HG02884 (cell line): Measurements from ENCODE around the gene EIF2AK2.

Experiments
- ATAC-seq: cut with Tn5 transposase; IDR thresholded peaks from one replicate; pipeline ENCODE4 v1.9.1; 2021; ENCODE audit warnings: mild to moderate bottlenecking, moderate library complexity; ENCODE audit not compliant: unreplicated experiment

Gene EIF2AK2

DNA sequence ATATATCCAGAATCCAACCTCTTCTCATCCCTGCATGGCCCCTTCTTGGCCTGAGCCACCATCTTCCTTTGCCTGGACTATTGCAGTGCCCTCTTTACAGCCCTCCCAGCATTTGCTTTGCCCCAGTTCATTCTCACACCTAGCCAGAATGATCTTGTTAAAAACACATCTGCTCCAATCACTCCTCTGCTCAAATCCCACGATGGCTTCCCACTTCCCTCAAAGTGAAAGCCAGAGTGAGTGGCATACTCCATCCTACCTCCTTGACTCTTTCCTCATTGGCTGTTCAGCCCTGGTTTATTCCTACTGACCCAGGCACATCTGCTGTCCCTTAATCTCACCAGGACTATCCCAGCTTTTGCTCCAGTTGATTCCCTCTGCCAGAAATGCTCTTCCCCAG is 17.0 kb upstream of the EIF2AK2 start:
- no peak for ATAC-seq

DNA sequence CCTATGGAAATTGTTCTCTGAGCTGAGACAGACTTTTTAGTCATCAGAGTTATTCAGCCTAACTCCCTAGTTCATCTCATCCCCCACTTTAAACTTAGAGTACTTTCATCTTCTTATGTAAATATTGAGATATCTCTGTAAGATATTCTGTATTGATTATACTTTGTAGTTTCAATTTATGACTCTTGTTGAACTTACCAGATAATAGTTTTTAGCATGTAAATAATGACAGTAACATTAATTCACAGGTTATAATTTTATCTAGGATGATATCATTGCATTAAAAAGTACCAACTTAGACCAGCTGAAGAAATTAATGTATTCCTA is 14.8 kb upstream of the EIF2AK2 start:
- no peak for ATAC-seq

DNA sequence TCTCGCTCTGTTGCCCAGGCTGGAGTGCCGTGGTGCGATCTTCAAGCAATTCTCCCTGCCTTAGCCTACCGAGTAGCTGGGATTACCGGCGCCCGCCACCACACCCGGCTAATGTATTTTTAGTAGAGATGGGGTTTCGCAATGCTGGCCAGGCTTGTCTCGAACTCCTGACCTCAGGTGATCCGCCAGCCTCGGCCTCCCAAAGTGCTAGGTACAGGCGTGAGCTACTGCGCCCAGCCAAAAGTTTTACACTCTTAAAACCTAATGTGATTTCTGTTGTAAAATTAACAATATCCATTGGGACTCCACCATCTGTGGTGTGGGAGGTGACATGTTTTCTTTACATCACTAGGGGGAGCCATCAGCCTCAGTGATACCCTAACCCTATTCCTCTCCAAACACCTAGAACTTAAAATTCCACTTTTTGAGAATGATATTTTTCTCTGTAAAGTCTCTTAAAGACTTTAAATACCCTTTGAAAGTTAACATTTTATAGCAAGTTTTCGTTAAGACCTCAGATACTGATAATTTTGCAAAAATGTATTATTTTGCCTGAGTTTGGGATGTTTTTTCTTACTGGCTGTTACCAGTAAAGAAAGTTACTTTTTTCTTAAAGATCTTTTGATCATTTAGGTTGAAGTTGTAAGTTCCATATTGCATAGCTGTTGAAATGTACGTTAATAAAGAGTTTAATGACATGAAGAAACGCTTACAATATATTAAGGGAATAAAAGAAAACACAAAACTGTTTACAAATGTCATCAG is 11.6 kb upstream of the EIF2AK2 start:
- ATAC-seq = no peak

DNA sequence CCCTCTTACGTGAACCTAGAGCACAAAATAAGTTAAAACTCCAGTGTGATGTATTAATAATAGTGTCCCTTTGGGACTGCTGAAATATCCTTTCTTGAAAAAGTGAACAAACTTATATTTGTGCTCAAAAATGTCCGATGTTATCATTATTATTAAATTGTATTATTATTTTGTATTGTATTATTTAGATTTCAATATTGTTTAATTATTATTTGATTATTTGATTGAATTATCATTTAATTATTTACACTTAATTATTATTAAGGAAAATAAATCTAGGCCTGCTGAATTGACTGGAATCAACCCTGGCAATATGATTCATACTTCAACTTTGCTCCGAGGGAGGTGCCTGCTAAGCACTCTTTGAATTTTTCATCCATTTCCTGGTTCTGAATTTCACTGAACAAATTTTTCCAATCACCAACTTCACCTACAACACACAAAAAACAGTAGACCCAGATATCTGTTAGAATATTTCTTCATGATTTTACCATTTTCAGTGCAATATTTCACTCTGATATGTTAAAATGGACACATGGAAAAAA is 10.9 kb upstream of the EIF2AK2 start:
- ATAC-seq = no peak

DNA sequence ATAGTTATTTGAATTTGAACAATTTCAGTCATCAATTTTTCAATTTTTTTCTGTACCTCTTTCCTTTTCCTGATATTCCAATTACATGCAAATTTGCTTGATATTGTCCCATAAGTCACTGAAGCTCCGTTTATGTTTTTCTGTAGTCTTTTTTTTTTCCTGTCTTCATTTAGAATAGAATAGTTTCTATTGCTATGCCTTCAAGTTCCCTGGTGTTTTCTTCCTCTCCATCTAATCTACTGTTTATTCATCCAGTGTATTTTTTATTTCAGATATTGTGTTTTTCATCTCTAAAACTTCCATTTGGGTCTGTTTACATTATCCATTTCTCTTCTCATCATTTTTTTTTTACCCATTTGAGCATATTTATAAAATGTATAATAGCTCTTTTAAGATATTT is 8.0 kb upstream of the EIF2AK2 start:
- ATAC-seq = no peak

DNA sequence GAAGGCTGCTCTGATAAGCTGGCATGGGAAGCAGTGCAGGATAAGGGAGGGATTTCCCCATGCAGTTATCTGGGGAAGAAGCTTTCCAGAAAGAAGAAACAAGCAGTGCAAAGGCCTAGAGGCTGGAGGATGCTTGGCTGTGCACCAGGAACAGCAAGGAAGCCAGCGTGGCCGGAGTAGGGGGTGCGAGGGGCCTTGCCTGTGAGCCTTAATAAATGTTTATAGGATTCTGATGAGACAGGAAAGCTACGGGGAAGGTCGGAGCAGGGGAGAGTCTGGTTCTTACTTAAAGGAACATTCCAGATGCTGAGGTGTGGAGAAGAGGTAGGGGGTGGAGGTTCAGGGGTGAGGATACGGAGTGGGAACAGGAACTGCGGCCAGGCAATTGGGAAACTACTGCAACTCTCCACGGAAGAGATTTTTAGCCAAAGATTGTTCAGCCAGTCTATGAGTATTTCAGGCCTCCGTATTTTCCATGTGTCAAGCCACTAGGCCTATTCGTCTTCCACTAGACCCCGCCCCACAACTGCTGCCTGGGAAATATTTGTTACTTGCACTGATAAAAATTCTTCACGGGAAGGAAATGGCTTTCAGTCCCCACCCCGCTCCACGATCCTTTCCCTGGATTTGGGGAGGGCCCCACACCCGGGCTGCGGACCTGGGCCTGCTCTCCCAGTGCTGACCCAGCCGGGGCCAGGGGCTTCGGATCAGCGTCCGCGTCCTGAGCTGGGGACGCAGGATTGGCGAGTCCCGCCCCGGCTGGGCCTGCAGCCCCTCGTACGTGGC is 516 bp downstream of the EIF2AK2 start:
- peak; percentile 23 for ATAC-seq

DNA sequence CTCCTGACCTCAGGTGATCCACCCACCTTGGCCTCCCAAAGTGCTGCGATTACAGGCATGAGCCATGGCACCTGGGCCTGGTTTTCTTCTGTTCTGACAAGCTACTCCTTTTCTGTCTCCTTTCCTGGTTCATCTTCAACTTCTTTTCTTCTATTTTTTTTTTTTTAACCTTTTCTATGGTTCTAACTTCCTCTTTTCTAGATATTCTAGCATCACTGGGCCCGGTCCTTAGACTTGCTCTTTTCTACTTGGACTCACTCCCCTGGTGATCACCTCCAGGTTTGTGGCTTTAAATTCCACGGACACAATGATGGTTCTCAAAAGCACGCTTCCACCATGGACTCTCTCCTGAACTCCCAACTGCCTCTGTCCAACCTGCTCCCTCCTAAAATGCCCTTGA is 2.0 kb downstream of the EIF2AK2 start:
- no peak for ATAC-seq

DNA sequence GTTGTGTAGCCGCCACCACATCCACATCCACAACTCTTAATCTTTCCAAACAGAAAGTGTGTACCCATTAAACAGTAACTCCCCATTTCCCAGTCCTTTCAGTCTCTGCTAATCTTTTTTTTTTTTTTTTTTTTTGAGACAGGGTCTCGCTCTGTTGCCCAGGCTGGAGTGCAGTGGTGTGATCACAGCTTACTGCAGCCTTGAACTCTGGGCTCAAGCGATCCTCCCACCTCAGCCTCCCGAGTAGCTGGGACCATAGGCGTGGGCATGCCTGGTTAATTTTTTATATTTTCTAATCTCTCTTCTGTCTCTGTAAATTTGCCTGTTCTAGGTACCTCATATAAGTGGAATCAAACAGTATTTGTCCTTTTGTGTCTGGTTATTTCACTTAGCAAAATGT is 3.6 kb downstream of the EIF2AK2 start:
- no peak for ATAC-seq

DNA sequence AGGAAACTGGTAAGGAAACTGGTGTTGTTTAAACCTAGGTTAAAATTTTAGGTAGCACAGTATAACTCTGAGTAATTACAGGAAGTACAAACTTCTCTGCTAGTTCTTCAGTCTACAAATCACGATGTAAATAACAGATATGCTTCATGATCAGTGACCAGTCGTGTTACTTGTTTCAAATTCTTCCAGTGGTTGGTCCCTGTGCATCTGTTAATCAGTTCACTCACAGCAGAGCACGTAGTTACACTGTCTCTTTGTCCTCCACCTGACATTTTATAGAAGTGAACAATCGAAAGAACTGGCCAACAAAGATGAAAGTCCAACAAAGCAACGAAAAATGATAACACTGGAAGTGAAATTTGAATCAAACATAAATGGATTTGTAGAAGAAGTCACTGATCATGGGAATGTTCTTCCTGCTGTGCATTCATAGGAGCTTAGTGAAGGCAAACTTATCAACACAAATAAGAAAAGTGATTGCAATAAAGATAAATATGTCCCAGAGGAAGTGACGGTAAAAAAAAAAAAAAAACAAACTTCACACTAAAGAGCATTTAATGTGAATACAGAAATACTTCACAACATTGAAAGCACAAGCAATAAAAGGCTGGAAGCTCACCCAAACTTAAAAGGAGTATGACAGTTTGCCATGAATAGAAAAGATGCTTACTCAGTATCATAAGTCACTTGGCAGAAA is 7.0 kb downstream of the EIF2AK2 start:
- no peak for ATAC-seq

DNA sequence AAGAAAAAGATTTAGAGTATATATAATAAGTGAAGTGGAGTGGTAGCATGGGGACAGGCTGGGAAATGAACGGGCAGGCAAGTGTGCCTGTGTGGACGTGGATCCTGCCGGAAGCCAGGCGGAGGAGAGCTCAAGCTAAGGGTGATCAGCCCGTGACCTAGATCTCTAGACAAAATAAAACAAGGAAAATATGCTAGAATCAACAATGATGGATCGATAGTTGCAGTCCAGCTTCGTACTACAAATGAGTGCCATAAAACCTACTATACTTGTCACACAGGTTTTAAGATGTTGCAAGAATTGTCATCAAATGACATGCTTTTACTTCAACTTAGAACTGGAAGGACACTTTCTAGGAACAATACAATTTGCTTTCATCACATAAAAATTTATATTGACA is 8.5 kb downstream of the EIF2AK2 start:
- no peak for ATAC-seq

DNA sequence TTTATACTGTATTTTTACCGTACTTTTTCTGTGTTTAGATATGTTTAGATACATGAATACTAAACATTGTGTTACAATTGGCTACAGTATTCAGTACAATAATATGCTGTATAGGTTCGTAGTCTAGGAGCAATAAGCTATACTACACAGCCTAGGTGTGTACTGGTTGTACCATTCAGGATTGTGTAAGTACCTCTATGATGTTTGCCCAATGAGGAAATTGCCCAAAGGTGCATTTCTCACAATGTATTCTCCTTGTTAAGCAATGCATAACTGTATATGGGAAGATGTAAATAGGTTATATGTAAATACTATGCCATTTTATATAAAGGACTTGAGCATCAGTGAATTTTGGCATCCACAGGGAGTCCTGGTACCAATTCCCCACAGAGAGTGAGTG is 10.7 kb downstream of the EIF2AK2 start:
- no peak for ATAC-seq

DNA sequence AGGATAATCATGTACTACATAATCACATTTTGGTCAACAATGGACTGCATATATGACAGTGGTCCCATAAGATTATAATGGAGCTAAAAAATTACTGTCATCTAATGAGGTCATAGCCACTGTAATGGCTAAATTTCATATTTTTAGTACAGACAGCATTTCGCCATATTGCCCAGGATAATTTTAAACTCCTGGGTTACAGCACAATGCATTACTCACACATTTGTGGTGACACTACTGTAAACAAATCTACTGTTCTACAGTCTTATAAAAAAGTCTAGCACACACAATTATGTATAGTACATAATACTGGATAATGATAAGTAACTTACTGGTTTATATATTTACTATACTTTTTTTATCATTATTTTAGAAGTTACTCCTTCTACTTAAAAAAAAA is 12.8 kb downstream of the EIF2AK2 start:
- no peak for ATAC-seq

DNA sequence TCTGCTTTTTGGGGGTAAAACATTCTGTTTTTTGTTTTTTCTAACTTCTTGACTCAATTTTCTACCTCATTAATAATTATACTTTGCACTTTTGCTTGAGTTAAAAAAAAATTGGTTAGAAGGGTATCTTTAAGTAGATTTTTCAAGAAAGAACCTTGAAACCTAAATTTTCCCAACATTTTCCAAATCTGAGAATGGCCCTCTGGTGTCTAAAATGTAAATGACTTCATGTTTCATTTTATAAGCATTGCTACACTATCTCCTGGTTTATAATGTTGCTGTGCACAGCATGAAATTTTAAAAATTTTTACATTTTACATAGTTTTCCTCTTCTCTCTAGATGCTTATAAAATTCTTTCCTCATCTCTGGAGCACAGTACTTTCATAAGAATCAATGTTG is 14.2 kb downstream of the EIF2AK2 start:
- no peak for ATAC-seq

DNA sequence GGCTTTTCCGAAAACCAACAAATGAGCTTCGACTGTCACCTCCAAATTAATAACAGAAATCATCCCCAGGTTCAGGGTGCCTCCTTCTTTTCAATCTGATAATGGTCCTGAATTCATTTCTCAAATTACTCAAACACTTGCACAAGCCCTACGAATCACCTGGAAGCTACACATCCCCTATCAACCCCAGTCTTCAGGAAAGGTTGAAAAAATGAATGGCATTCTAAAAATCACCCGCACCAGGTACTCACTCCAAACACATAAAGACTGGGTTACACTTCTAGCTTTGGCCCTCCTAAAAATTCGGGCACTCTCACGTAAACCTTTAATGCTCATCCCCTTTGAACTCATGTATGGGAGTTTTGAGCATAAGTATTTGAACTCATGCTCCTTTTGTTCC is 23.9 kb downstream of the EIF2AK2 start:
- ATAC-seq = no peak

DNA sequence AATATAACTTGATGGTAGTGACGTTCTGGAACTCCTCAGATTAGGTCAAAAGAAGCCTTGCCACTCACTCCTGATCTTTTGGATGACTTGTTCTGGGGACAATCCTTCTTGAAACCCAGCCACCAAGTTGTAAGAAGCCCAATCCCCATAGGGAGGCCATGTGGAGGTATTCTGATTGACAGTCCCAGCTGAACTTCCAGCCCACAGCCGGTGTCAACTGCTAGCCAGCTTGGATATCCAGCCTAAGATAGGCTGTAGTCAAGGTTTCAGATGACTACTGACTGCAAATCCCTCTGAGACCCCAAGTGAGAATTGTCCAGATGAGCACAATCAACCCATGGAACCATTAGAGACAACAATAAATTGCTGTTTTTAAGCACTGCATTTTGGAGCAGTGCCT is 31.4 kb downstream of the EIF2AK2 start:
- ATAC-seq = no peak

DNA sequence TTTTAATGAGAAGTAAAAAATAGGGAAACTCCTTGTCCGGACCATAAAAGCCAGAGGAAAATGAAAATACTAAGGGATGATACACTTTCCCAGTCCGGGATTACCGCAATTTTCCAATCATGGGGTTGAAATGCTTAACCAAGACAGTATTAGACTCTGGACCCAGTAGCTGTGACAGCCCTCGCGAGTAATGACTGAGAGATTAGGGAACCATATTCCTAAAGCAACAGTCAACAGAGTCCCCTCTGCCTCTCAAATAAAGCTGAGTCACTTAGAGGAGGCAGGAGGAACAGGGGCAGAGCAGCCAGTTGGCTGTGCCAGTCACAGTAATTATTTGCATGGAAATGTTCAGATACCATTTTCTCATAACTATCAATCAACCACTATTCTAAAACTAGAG is 37.6 kb downstream of the EIF2AK2 start:
- ATAC-seq = no peak

DNA sequence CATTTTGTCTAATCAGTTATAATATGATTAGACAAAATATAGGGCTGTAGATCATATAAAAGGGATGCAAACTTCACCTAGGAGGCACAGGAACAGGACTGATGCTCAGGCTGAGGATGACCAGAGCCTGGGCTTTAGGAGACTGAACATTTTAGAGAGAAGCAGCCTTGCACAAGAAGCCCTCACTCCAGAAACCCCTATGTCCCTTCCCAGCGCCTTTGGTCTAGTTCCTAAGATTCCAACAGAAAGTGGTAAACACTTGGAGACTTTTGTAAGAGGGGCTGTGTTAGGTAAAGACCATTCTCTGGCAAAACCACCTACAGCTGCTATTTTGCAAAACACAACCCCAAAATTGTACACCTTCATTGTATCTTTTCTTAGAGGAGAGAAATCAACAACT is 39.2 kb downstream of the EIF2AK2 start:
- no peak for ATAC-seq

DNA sequence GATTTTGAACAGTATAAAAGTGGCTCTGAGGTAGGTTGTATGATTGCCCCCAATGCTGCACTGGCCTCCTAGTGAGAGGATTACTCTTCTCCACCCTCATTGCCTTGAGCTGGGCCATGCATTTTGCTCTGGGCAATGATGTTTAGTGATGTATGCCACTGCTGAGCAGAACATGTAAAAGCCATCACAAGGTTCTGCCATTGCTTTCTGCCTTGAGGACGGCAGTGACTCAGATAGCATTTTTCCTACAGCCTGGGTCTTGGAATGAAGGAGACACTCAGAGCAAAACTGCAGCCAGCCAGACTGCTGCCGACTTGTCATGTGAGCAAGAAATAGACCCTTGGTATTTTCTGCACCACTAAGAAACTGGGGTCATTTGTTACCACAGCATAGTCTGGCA is 44.8 kb downstream of the EIF2AK2 start:
- ATAC-seq = no peak

DNA sequence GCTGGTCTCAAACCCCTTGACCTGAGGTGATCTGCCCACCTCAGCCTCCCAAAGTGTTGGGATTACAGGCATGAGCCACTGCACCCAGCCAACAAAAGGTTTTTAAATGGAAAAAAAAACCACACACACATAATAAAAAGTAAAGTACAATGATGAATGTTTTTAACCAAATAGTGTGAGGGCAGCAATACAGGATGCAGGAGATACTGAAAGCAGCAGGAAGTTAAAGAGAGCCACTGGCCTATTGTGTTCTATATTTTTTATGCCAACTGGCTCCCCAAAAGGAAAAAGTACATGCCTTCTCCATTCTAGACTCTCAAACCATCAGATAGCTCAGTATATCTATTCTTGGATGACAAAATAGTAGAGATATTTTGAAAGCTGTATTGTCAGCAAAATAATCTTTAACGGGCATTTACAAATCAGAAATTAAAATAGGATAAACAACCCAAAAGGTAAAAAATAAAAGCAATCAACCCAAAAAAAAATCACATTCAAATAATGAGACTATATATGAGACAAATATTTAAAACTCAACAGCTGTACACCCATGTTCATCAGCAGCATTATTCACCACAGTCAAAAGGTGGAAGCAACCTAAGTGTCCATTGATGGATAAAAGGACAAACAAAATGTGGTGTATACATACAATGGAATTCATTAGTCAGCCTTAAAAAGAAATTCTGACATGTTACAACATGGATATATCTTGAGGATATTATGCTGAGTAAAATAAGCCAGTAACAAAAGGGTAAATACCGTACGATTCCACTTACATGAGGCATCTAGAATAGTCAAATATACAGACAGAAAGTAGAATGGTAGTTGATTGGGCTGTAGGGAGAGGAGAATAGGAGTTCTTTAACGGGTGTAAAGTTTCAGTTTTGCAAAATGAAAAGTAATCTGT is 46.2 kb downstream of the EIF2AK2 start:
- ATAC-seq = no peak

DNA sequence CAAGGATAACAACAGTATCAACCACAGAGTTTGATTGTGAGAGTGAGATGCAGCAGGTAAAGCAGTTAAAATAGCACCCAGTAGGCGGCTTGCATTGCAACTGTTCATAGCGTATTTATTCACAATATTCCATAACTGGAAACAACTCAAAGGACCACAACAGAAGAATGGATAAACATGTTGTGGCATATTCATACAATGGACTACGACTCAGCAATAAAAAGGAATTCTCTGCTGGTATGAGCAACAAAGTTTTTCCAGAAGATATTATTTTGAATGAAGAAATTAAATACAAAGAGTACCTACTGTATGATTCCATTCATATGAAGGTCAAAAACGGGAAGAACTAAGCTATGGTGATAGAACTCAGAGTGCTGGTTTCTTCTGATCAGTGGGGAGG is 47.3 kb downstream of the EIF2AK2 start:
- ATAC-seq = no peak

DNA sequence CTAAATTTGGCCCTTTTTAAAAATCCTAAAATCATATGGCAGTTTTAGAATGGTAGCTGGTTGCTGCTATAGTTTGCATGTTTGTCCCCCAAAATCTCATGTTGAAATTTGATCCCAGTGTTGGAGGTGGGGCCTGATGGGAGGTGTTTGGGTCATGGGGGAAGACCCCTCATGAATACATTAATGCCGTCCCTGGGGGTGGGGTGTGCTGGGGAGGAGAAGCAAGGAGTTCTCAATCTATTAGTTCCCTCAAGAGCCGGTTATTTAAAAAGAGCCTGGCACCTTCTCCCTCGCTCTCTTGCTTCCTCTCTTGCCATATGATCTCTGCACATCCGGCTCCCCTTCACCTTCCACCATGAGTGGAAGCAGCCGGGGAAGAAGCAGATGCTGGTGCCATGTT is 51.6 kb downstream of the EIF2AK2 start:
- ATAC-seq = no peak
